Stimulated activated naive B cell treated with anti-CD40 and anti-IgM and Interleukin-4, amounts not matched to agents 10 μg/mL and 1 μg/mL and 100 μg/mL, for 72 hours (primary cell): ENCODE results near the gene MKS1.

Experiments
- ATAC-seq, 2 donors: fragments of 150-1000 bp; cut with Tn5 transposase; replicated peaks; 2 replicates each; pipeline ENCODE4 v1.10.0; 2021; ENCODE audit warnings: moderate library complexity in 1 of 2
- DNase-seq: peaks from one replicate; pipeline ENCODE4 v3.0.0; 2021
- H3K27ac Mint-ChIP-seq: one replicate; pipeline ENCODE4 v1.8.0; 2022; ENCODE audit warnings: mild to moderate bottlenecking, mixed read lengths
- H3K27me3 Mint-ChIP-seq, 2 donors: one replicate each; pipeline ENCODE4 v1.8.0; 2022; ENCODE audit warnings: mixed read lengths in 2 of 2
- H3K36me3 Mint-ChIP-seq, 2 donors: one replicate each; pipeline ENCODE4 v1.8.0; 2022; ENCODE audit warnings: mixed read lengths in 2 of 2, mild to moderate bottlenecking in 1 of 2
- H3K4me1 Mint-ChIP-seq, 2 donors: one replicate each; pipeline ENCODE4 v1.8.0; 2022; ENCODE audit warnings: mixed read lengths in 2 of 2, mild to moderate bottlenecking in 1 of 2
- H3K4me3 Mint-ChIP-seq, 2 donors: one replicate each; pipeline ENCODE4 v1.8.0; 2022; ENCODE audit warnings: mild to moderate bottlenecking in 2 of 2, mixed read lengths in 2 of 2, moderate library complexity in 1 of 2
- H3K9me3 Mint-ChIP-seq, 2 donors: one replicate each; pipeline ENCODE4 v1.8.0; 2022; ENCODE audit warnings: mixed read lengths in 2 of 2, mild to moderate bottlenecking in 1 of 2

Gene MKS1

DNA sequence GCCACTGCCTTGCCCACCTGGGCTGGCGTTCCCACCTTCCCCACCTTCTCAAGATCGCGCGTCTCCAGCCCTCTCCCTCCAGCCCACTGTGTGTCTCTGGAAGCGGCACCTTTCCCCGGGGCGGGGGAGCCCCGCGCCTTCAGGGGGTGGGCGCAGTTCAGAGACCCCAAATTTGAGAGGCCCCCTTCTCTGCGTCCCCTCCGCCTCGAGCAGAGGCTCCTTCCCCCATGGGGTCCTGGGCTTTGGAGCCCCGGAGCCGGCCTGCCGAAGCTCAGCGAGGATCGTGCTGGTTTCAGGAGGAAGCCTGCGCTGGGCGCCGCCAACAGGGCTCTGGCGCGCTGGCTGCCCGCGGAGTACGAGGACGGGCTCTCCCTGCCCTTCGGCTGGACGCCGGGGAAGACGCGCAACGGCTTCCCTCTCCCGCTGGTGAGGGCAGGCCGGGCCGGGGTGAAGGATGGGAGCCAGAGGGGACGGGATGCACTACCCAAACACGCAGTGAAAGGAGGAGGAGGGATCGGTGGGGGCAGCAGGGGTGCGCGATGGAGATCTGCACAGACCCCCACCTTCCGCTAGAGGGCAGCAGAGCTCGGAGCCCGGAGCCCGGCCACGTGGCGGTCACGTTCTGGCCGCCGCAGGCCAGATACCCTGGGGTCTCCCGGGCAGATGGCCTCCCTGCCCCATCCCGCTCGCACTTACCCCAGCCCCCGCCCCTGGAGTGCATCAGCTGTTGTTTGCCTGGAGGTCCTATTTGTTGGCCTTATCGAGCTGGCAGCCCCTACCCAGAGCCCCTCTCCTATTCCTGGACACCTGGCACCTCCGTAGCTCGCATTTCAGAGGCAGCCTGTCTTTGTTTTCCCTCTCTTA lies 30.4 kb upstream of the MKS1 start:
- Mint-ChIP-seq H3K4me1 (peaks cover 5 to 27% of the 10 kb centered on the region in 2 donors), H3K9me3 (no peaks in the 10 kb centered on the region), H3K4me3 (peak overlapping the region; percentile 84 to 95), H3K27ac (peak overlapping the region; percentile 73), H3K36me3 (no peaks in the 10 kb centered on the region), H3K27me3 (peaks cover 22 to 33% of the 10 kb centered on the region in 2 donors)
- DNase-seq (peak; percentile 66), ATAC-seq (peak; percentile 89 to 90)

DNA sequence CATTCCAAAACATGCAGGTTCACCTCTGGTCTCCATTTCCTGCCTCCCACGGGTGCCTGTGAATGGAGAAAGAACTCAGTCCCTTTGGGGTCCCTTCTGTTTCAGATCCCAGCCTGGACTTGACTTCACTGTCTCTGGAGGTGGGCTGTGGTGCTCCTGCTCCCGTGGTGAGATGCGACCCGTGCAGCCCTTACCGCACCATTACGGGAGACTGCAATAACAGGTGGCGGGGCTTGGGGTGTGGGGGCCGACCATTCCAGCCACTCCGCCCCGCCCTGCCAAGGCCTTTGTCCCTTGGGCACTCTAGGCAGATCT lies 29.9 kb upstream of the MKS1 start:
- H3K9me3 Mint-ChIP-seq, result no peaks in the 10 kb centered on the region
- H3K4me3 Mint-ChIP-seq, result peak overlapping the region; percentile 30 to 95
- H3K27me3 Mint-ChIP-seq, result peaks cover 27 to 37% of the 10 kb centered on the region in 2 donors
- ATAC-seq (no peak), DNase-seq (no peak)
- peaks cover 5 to 27% of the 10 kb centered on the region in 2 donors for H3K4me1 Mint-ChIP-seq
- no peaks in the 10 kb centered on the region for H3K36me3 Mint-ChIP-seq
- H3K27ac Mint-ChIP-seq, result no peak overlapping the region

GRCh38 chr17:58247511-58248363 lies 28.7 kb upstream of the MKS1 start:
- ATAC-seq (no peak), DNase-seq (no peak)
- Mint-ChIP-seq H3K4me3 (no peak overlapping the region), H3K27me3 (peaks cover 38 to 48% of the 10 kb centered on the region in 2 donors), H3K9me3 (no peaks in the 10 kb centered on the region), H3K4me1 (peaks cover 7 to 27% of the 10 kb centered on the region in 2 donors), H3K36me3 (no peaks in the 10 kb centered on the region), H3K27ac (no peak overlapping the region)

DNA sequence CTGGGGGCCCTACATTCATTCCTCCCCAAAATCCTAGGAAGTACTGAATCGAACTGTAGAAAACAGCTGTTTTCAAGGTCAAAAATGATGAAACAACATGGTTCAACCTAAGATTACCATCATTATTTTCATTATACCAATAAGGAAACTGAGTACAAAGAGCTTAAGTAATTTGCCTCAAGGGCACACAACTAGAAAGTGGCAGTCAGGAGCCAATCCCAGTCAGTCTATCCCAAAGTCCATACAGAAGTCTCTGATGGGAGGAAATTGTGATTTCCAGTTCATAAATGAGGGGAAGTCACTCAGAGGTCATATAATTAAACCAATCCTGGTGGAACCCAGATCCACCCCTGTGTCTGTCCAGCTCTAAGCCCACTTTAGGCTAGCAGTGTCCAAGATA lies 27.7 kb upstream of the MKS1 start:
- Mint-ChIP-seq H3K27ac (no peak overlapping the region), H3K36me3 (no peaks in the 10 kb centered on the region), H3K27me3 (peaks cover 37 to 40% of the 10 kb centered on the region in 2 donors), H3K4me1 (peaks cover 8 to 27% of the 10 kb centered on the region in 2 donors), H3K9me3 (no peaks in the 10 kb centered on the region), H3K4me3 (no peak overlapping the region)
- no peak for DNase-seq
- no peak for ATAC-seq

GRCh38 chr17:58246104-58246740 lies 27.2 kb upstream of the MKS1 start:
- Mint-ChIP-seq H3K9me3 (no peaks in the 10 kb centered on the region), H3K27me3 (peaks cover 37 to 43% of the 10 kb centered on the region in 2 donors), H3K36me3 (no peaks in the 10 kb centered on the region), H3K4me3 (no peak overlapping the region), H3K4me1 (peaks cover 8 to 27% of the 10 kb centered on the region in 2 donors), H3K27ac (no peak overlapping the region)
- ATAC-seq (no peak), DNase-seq (no peak)

DNA sequence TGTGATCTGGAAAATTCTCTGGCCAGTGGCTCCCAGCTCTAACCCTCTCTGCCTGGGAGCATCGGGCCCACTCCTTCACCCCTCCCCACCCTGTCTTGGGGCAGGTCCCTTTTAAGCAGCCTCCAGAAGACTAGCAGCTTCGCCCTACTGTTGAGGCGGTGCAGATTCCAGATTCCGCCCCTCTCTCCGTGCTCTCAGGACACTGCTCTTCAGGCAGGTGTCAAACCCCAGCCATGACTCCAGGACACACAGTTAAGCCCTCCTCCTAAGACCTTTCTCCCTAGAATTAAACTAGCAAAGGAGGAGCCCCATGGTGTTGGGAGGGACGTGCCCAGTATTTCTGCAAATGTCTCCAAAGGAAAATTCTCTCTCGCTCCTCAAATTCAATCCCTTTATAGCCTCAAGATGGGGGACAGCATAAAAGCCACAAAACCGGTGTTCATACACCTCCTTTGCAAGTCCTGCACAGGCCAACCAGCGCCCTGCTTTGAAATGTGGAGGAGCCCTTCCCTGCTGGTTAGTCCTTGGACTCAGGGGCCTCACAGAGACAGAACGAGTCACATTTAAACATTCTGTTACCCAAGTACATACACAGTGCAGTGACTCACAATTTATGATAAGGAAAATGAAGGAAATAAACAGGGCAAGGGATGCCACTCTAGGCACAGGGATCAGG lies 26.5 kb upstream of the MKS1 start:
- peaks cover 8 to 27% of the 10 kb centered on the region in 2 donors for H3K4me1 Mint-ChIP-seq
- peaks cover 41 to 48% of the 10 kb centered on the region in 2 donors for H3K27me3 Mint-ChIP-seq
- ATAC-seq (no peak), DNase-seq (no peak)
- no peak overlapping the region for H3K27ac Mint-ChIP-seq
- H3K36me3 Mint-ChIP-seq, result no peaks in the 10 kb centered on the region
- H3K4me3 Mint-ChIP-seq, result no peak overlapping the region
- H3K9me3 Mint-ChIP-seq, result no peaks in the 10 kb centered on the region

DNA sequence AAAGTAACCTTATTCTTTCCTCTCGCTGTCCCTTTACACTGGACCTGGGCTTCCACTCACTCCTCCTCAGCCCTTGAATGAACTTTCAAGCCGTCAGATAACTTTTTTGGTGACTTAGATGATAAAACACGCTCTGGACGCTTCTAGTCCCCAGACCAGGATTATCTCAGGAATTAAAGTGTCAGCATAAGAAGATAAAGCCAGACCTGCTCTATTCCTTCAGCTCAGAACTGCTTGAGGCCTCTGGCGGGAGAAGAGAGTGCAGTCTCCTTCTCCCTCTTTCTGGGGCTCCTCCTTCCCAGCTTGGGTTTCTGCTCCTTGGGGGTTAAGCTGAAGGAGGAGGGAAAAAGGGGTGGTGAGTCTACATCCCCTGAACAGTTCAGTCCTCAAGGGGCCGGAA lies 25.9 kb upstream of the MKS1 start:
- ATAC-seq (no peak), DNase-seq (no peak)
- Mint-ChIP-seq H3K9me3 (no peaks in the 10 kb centered on the region), H3K4me3 (no peak overlapping the region), H3K36me3 (no peaks in the 10 kb centered on the region), H3K4me1 (peaks cover 8 to 23% of the 10 kb centered on the region in 2 donors), H3K27me3 (peaks cover 45 to 52% of the 10 kb centered on the region in 2 donors), H3K27ac (no peak overlapping the region)

- Mint-ChIP-seq H3K4me1 (peaks cover 0 to 3% of the 10 kb centered on the region in 2 donors), H3K36me3 (no peaks in the 10 kb centered on the region), H3K27ac (no peak overlapping the region), H3K9me3 (no peaks in the 10 kb centered on the region), H3K27me3 (peaks cover 56 to 57% of the 10 kb centered on the region in 2 donors), H3K4me3 (no peak overlapping the region)
- peak; percentile 73 to 94 for ATAC-seq
- peak; percentile 33 for DNase-seq
Measured at GRCh38 chr17:58242171-58242784, 23.2 kb upstream of the MKS1 start.

DNA sequence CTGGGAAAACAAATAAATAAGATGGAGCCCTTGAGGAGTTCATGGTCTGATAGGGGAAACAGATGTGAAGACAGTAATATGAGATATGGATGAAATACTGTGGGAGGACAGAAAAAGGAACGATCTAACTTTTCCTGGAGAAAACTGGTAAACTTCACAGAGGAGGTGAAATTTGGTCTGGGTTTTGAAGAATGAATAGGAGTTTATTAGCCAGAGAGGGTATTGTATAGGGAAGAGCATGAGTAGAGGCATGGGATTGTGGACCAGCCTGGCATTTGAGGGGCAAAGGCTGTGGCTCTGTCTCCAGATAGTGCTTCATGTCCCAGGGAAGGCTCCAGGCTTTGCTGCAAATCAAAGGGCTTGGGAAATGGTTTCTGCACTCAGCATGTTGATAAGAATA lies 20.9 kb upstream of the MKS1 start:
- ATAC-seq (no peak), DNase-seq (no peak)
- H3K36me3 Mint-ChIP-seq, result no peaks in the 10 kb centered on the region
- H3K27ac Mint-ChIP-seq, result no peak overlapping the region
- peaks cover 45 to 52% of the 10 kb centered on the region in 2 donors for H3K27me3 Mint-ChIP-seq
- H3K4me3 Mint-ChIP-seq, result no peak overlapping the region
- H3K9me3 Mint-ChIP-seq, result no peaks in the 10 kb centered on the region
- peaks cover 3 to 13% of the 10 kb centered on the region in 2 donors for H3K4me1 Mint-ChIP-seq

DNA sequence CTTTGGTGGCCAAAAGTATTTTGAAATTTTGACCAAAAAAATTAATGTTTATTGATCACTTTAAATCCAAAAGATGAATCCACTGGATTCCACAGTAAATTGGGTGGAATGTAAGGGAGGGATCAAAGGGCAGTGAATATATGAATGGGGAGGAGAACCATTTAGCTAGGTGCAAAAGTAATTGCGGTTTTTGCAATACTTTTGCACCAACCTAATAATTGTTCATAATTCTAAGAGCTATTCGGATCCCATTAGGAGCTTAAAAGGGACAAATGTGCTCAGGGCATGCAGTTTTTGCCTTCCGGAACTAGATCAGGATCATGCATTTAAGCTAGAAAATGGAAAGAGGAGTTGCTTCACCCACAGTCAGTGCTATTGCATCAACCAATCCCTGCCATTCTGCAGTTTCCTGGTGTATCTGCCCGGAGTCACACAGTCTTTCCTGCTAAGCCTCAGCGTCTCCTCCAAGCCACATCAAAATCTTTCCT lies 19.1 kb upstream of the MKS1 start, which contains the start of gene LPO:
TSS of gene LPO (plus strand) at position 438 of the 488 bp plus-strand sequence. CDS start 4,396 bp downstream, outside the sequence.
- Mint-ChIP-seq H3K27me3 (peaks cover 35 to 41% of the 10 kb centered on the region in 2 donors), H3K4me3 (no peak within 1 kb of the TSS), H3K4me1 (peaks cover 11 to 18% of the 10 kb centered on the region in 2 donors), H3K9me3 (no peaks in the 10 kb centered on the region), H3K36me3 (no peaks in the 10 kb centered on the region), H3K27ac (no peak within 1 kb of the TSS)
- DNase-seq (no peak), ATAC-seq (no peak)

- Mint-ChIP-seq H3K27ac (no peak overlapping the region), H3K9me3 (no peaks in the 10 kb centered on the region), H3K36me3 (no peaks in the 10 kb centered on the region), H3K4me3 (no peak overlapping the region), H3K27me3 (peaks cover 24 to 37% of the 10 kb centered on the region in 2 donors), H3K4me1 (peaks cover 26 to 28% of the 10 kb centered on the region in 2 donors)
- no peak for ATAC-seq
- DNase-seq, result no peak
Measured at GRCh38 chr17:58236394-58236793, 17.3 kb upstream of the MKS1 start.

DNA sequence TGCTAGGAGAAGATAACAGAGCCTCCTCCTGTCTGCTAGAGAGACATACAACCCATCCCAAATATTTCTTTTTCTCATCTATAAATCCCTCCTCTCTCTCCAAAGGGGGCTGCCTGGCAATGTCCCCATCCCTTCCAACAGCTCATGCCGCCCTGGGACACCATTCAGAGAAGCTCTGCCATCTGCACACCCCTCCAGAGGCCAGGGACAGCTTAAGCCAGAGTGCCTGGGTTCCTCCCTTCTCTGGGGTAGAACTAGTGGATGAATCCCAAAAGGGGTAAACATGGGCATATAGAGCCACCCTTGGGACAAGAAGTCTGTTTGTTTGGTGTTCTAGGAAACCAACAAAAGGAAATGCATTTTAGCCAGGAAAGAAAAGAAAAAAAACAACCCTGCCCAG lies 16.8 kb upstream of the MKS1 start:
- Mint-ChIP-seq H3K36me3 (no peaks in the 10 kb centered on the region), H3K4me1 (peaks cover 26 to 28% of the 10 kb centered on the region in 2 donors), H3K27me3 (peaks cover 20 to 36% of the 10 kb centered on the region in 2 donors), H3K4me3 (no peak overlapping the region), H3K9me3 (no peaks in the 10 kb centered on the region), H3K27ac (no peak overlapping the region)
- no peak for ATAC-seq
- DNase-seq, result no peak

GRCh38 chr17:58234512-58234911 lies 15.5 kb upstream of the MKS1 start:
- Mint-ChIP-seq H3K36me3 (no peaks in the 10 kb centered on the region), H3K27ac (no peak overlapping the region), H3K4me1 (peaks cover 26 to 28% of the 10 kb centered on the region in 2 donors), H3K27me3 (peaks cover 8 to 24% of the 10 kb centered on the region in 2 donors), H3K4me3 (no peak overlapping the region), H3K9me3 (no peaks in the 10 kb centered on the region)
- no peak for ATAC-seq
- DNase-seq, result no peak
